Measurements from ENCODE around the gene CST6.

Gene CST6

GRCh38 chr11:65976216-65977176 is 35.3 kb upstream of the CST6 start:
- Histone ChIP-seq H3K36me3 (ENCODE audit: control insufficient read depth, insufficient read depth, low read length) (peaks cover 57% of the 10 kb centered on the region), H3K27ac (ENCODE audit: low read depth, low read length) (no peak overlapping the region)

DNA sequence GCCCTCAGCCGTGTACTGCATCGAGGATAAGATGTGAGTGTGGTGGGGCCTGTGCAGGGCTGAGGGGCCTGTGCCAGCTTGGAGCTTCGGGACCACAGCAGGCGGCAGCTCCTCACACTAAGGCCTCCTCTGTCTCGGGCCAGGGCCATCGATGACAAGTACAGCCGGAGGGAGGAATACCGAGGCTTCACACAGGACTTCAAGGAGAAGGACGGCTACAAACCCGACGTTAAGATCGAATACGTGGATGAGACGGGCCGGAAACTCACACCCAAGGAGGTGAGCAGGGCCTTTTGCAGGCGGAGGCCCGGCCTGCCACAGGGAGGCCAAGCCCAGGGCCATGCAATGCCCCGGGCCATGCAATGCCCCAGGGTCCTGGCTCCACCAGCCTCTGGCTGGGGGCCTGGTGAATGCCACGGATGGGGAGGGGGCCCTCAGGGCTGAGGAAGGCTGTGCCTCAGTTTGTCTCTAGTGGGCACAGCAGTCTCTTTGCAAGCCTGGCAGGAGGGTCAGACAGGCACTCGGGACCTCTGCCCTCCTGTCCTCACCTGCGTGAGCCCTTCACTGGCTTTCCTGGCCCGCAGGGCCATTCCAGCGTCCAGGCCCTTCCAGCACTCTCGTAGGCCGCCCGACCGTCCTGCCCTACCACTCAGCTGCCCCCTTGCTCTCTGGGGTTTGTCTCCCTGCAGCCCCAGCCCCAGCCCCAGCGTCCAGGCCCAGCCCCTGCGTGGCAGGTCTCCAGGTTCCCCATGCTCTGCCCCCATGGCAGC is 34.0 kb upstream of the CST6 start:
- Histone ChIP-seq H3K9me3 (ENCODE audit: control insufficient read depth, insufficient read depth, low read depth, low read length) (no peaks in the 10 kb centered on the region), H3K36me3 (ENCODE audit: control insufficient read depth, insufficient read depth, low read length) (peaks cover 52% of the 10 kb centered on the region), H3K4me3 (ENCODE audit: low read depth, low read length) (no peak overlapping the region), H3K4me1 (ENCODE audit: control insufficient read depth, insufficient read depth, low read length) (peaks cover 2% of the 10 kb centered on the region; the same call in 1 of the 2 replicates), H3K9ac (ENCODE audit: low read length) (no peak overlapping the region), H3K27ac (ENCODE audit: low read depth, low read length) (no peak overlapping the region), H3K27me3 (ENCODE audit: control insufficient read depth, insufficient read depth, low read length) (no peaks in the 10 kb centered on the region)

More at GRCh38 chr11:65976216-65977176, 35.3 kb upstream of the CST6 start:
- Histone ChIP-seq H3K9ac (ENCODE audit: low read length) (no peak overlapping the region), H3K4me1 (ENCODE audit: control insufficient read depth, insufficient read depth, low read length) (peaks cover 2% of the 10 kb centered on the region; the same call in 1 of the 2 replicates), H3K9me3 (ENCODE audit: control insufficient read depth, insufficient read depth, low read depth, low read length) (no peaks in the 10 kb centered on the region), H3K4me3 (ENCODE audit: low read depth, low read length) (no peak overlapping the region), H3K27me3 (ENCODE audit: control insufficient read depth, insufficient read depth, low read length) (no peaks in the 10 kb centered on the region)

DNA sequence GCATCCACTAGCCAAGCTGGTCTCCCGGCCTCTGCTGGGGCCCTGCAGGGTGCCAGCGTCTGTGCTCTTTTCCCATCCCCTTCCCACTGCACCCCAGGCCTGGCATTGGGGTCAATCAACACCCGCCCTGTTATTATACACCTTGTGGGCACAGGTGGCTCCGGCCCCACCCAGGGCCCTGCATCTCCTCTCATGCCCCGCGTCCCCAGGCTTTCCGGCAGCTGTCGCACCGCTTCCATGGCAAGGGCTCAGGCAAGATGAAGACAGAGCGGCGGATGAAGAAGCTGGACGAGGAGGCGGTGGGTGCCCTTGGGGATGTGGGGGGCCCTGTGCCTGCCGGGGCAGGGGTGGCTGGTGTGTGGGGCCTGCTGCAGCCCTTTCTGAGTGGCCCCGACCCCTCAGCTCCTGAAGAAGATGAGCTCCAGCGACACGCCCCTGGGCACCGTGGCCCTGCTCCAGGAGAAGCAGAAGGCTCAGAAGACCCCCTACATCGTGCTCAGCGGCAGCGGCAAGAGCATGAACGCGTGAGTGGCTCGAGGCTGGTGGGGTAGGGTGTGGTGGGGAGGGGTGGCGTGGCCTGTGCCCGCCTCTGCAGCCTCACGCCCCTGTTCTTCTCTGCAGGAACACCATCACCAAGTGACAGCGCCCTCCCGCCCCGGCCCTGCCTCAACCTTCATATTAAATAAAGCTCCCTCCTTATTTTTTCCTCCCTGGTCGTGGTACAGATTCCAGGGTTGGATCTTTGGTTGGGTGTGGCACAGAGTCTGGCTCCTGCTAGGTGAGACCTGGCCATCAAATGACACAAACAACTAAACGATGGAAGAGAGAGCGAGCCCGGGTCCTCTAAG is 33.2 kb upstream of the CST6 start:
- H3K4me3 ChIP-seq (ENCODE audit: low read depth, low read length), result no peak overlapping the region
- H3K36me3 ChIP-seq (ENCODE audit: control insufficient read depth, insufficient read depth, low read length), result peaks cover 45% of the 10 kb centered on the region
- H3K9ac ChIP-seq (ENCODE audit: low read length), result no peak overlapping the region
- no peaks in the 10 kb centered on the region for H3K9me3 ChIP-seq (ENCODE audit: control insufficient read depth, insufficient read depth, low read depth, low read length)
- no peaks in the 10 kb centered on the region for H3K27me3 ChIP-seq (ENCODE audit: control insufficient read depth, insufficient read depth, low read length)
- no peak overlapping the region for H3K27ac ChIP-seq (ENCODE audit: low read depth, low read length)
- H3K4me1 ChIP-seq (ENCODE audit: control insufficient read depth, insufficient read depth, low read length), result peaks cover 2% of the 10 kb centered on the region; the same call in 1 of the 2 replicates

DNA sequence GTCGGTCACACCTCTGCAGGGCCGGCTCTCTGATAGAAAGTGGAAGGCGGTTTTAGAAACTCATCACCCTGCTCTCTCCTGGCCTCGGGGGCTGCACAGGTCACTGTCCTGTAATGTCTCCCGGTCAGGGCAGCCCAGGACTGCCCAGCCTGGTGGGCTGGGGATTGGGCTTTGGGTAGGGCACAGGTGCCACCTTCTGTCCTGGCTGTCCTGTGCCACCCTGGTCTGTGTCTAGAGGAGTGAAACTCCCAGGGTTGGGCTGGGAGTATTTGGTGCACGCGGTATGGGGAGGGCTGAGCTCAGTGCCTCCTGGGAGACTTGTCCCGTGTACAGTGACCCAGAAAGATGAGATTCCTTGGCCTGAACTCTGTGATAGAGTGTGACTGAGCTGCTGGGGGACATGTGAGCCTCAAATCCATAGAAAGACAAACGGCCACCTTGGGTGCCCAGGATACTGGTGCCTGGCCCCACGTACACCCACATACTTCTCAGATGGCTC is 32.5 kb upstream of the CST6 start:
- H3K36me3 ChIP-seq (ENCODE audit: control insufficient read depth, insufficient read depth, low read length), result peaks cover 45% of the 10 kb centered on the region
- H3K9ac ChIP-seq (ENCODE audit: low read length), result no peak overlapping the region
- peaks cover 2% of the 10 kb centered on the region; the same call in 1 of the 2 replicates for H3K4me1 ChIP-seq (ENCODE audit: control insufficient read depth, insufficient read depth, low read length)
- no peak overlapping the region for H3K27ac ChIP-seq (ENCODE audit: low read depth, low read length)
- no peaks in the 10 kb centered on the region for H3K9me3 ChIP-seq (ENCODE audit: control insufficient read depth, insufficient read depth, low read depth, low read length)
- no peaks in the 10 kb centered on the region for H3K27me3 ChIP-seq (ENCODE audit: control insufficient read depth, insufficient read depth, low read length)
- no peak overlapping the region for H3K4me3 ChIP-seq (ENCODE audit: low read depth, low read length)

DNA sequence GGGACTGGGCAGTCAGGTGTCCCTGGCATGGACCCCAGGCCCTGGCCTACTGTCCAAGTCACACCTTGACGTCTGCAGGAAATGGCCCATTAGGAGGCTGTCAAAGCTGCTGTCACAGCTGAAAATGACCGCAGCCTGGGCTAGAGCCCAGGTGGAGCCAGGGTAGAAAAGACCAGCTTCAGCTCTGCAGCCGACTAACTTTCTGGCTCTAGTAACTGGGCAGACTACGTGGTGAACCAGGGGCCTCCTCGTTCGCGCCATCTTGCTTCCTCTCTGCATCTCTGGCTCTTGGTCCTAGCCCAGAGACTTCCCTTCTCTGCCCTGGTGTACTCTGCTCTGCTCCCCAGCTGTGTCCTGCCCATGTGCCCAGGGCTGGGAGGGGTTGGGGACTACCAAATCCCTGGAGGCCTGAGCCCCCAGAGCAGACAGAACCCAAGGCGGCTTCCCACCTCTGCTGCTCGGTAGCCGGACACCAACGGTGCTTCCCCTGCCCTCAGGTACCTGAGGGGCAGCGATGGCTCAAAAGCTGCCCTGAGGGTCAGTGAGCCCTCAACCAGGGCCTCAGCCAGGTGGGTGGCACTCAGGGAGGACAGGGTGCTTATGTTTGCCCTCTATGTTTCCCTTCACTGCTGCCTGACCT is 30.6 kb upstream of the CST6 start:
- Histone ChIP-seq H3K36me3 (ENCODE audit: control insufficient read depth, insufficient read depth, low read length) (peaks cover 39% of the 10 kb centered on the region), H3K4me3 (ENCODE audit: low read depth, low read length) (no peak overlapping the region), H3K27me3 (ENCODE audit: control insufficient read depth, insufficient read depth, low read length) (no peaks in the 10 kb centered on the region), H3K9me3 (ENCODE audit: control insufficient read depth, insufficient read depth, low read depth, low read length) (no peaks in the 10 kb centered on the region), H3K9ac (ENCODE audit: low read length) (peak overlapping the region; percentile 23), H3K27ac (ENCODE audit: low read depth, low read length) (no peak overlapping the region), H3K4me1 (ENCODE audit: control insufficient read depth, insufficient read depth, low read length) (peaks cover 2% of the 10 kb centered on the region; the same call in 1 of the 2 replicates)

DNA sequence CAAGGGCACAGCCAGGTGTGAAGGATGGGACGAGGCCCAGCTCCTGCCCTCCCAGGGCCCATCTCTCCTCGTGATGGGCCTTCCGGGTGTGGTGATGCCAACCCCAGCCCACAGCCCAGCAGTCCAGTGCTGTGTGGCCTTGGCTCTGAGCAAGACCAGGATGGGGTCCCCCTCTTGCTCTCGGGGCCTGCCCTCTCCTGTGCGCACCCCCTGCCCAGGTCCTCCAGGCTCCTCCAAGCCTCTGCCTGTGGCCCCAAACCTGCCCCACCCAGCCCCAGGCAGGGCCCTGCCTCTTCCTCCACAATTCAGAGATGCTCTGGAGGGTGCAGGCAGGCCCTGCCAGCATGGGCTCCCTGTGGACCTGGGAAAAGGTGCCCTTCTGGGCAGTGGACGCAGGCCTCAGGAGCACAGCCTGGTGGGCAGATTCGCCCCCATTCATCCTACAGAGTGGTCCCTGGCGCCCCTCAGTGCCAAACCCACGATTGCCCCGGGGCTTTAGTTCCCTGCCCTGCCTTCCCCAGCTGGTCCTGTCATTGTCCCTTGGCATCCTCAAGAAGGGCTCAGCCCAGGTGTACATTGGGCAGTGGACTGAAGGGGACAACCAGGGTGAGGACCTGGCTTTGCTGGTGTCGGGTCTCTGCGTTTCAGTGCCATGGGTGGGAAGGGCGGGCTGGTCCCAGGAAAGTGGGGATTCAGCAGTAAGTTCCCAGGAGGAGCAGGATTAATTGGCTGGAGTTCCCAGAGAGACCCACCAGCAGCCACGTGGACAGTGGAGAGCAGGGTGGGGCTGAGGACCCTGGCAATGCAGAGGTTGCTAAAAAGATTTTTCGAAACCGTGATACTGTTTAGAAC is 29.6 kb upstream of the CST6 start:
- H3K27me3 ChIP-seq (ENCODE audit: control insufficient read depth, insufficient read depth, low read length), result no peaks in the 10 kb centered on the region
- H3K9me3 ChIP-seq (ENCODE audit: control insufficient read depth, insufficient read depth, low read depth, low read length), result no peaks in the 10 kb centered on the region
- H3K9ac ChIP-seq (ENCODE audit: low read length), result no peak overlapping the region
- H3K27ac ChIP-seq (ENCODE audit: low read depth, low read length), result no peak overlapping the region
- H3K36me3 ChIP-seq (ENCODE audit: control insufficient read depth, insufficient read depth, low read length), result peaks cover 29% of the 10 kb centered on the region
- H3K4me3 ChIP-seq (ENCODE audit: low read depth, low read length), result no peak overlapping the region
- H3K4me1 ChIP-seq (ENCODE audit: control insufficient read depth, insufficient read depth, low read length), result peaks cover 2% of the 10 kb centered on the region; the same call in 1 of the 2 replicates

DNA sequence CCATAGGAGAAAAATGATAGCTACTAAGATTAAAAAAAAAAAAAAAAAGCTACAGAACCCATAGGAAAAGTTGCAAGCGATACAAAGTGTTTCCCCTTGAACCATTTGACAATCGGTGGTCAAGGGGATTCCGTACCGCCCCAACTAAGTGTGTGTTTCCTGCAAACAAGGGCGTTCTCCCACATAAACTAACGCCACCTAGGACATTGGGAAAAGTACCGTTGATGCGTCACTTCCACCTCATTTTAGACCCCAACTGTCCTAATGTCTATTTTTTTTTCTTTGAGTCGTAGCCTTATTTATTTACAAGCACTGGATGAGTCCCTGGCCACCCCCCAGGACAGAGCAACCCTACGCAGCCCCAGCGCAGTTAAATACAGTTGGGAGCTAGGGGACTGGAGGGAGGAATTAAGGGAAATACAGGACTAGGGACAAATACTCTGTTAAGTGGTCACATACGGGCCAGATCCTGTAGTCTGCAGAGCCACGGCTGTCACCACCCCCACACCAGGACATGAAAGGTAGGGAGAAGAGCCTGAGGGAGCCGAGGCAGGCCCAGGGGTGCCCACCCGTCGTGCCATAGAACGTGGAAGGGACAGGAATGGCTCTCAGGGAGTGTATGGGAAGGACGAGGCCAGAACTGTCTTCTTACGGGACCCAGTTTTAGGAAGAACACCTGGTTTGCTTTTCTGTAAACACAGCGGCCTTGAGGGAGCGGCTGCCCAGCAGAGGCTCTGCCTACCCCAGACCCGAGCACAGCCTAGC is 28.8 kb upstream of the CST6 start:
- H3K36me3 ChIP-seq (ENCODE audit: control insufficient read depth, insufficient read depth, low read length), result peaks cover 21% of the 10 kb centered on the region
- H3K27ac ChIP-seq (ENCODE audit: low read depth, low read length), result no peak overlapping the region
- no peaks in the 10 kb centered on the region for H3K27me3 ChIP-seq (ENCODE audit: control insufficient read depth, insufficient read depth, low read length)
- H3K4me3 ChIP-seq (ENCODE audit: low read depth, low read length), result no peak overlapping the region
- H3K9me3 ChIP-seq (ENCODE audit: control insufficient read depth, insufficient read depth, low read depth, low read length), result no peaks in the 10 kb centered on the region
- H3K4me1 ChIP-seq (ENCODE audit: control insufficient read depth, insufficient read depth, low read length), result peaks cover 2% of the 10 kb centered on the region; the same call in 1 of the 2 replicates
- H3K9ac ChIP-seq (ENCODE audit: low read length), result no peak overlapping the region

- Histone ChIP-seq H3K4me3 (ENCODE audit: low read depth, low read length) (no peak overlapping the region), H3K9ac (ENCODE audit: low read length) (no peak overlapping the region), H3K9me3 (ENCODE audit: control insufficient read depth, insufficient read depth, low read depth, low read length) (no peaks in the 10 kb centered on the region), H3K36me3 (ENCODE audit: control insufficient read depth, insufficient read depth, low read length) (peaks cover 15% of the 10 kb centered on the region), H3K27me3 (ENCODE audit: control insufficient read depth, insufficient read depth, low read length) (no peaks in the 10 kb centered on the region), H3K27ac (ENCODE audit: low read depth, low read length) (no peak overlapping the region), H3K4me1 (ENCODE audit: control insufficient read depth, insufficient read depth, low read length) (peaks cover 2% of the 10 kb centered on the region; the same call in 1 of the 2 replicates)
These were observed 28.2 kb upstream of the CST6 start for GRCh38 chr11:65983589-65983987.

- Histone ChIP-seq H3K27ac (ENCODE audit: low read depth, low read length) (no peak overlapping the region), H3K4me1 (ENCODE audit: control insufficient read depth, insufficient read depth, low read length) (no peaks in the 10 kb centered on the region), H3K9me3 (ENCODE audit: control insufficient read depth, insufficient read depth, low read depth, low read length) (no peaks in the 10 kb centered on the region), H3K9ac (ENCODE audit: low read length) (no peak overlapping the region), H3K36me3 (ENCODE audit: control insufficient read depth, insufficient read depth, low read length) (peaks cover 3% of the 10 kb centered on the region; the same call in 1 of the 2 replicates), H3K27me3 (ENCODE audit: control insufficient read depth, insufficient read depth, low read length) (no peaks in the 10 kb centered on the region), H3K4me3 (ENCODE audit: low read depth, low read length) (no peak overlapping the region)
These were observed 24.5 kb upstream of the CST6 start for GRCh38 chr11:65987336-65987735.
